HepG2 (cell line): ENCODE measurements around the gene KDM6B. TPM values are rescaled to one million over a fixed set of nuclear protein-coding genes. Genes with fewer than 3 reads are reported as not detected.

Source experiments
- ELF1 ChIP-seq: sonication (generic); formaldehyde crosslinking; IDR thresholded peaks from 2 replicates; pipeline ENCODE4 v1.4.0; 2020; ENCODE audit warnings: missing genetic modification reagents
- HHEX ChIP-seq: IDR thresholded peaks from 2 replicates; pipeline ENCODE4 v1.6.1; 2016; ENCODE audit warnings: control low read depth
- MAZ ChIP-seq, 2 experiments: sonication (generic) in 1 of 2; formaldehyde crosslinking in 1 of 2; IDR thresholded peaks; 2 replicates each; pipeline versions ENCODE4 v1.5.0 to v1.6.1; 2012 to 2020; ENCODE audit warnings: low read depth in 2 of 2, mild to moderate bottlenecking in 2 of 2, borderline replicate concordance in 1 of 2, improper control_type of control experiment in 1 of 2, low read length in 1 of 2, missing genetic modification reagents in 1 of 2, moderate library complexity in 1 of 2
- NFATC3 ChIP-seq: sonication (generic); formaldehyde crosslinking; IDR thresholded peaks from 2 replicates; pipeline ENCODE4 v1.5.1; 2020; ENCODE audit warnings: mild to moderate bottlenecking, missing genetic modification reagents
- SP1 ChIP-seq, 2 experiments: fragments of 450-650 bp in 1 of 2; sonication (generic) in 1 of 2; formaldehyde crosslinking in 1 of 2; IDR thresholded peaks; 2 replicates each; pipeline versions ENCODE4 v1.4.0 to v1.6.1; 2016 to 2020; ENCODE audit warnings: missing genetic modification reagents in 1 of 2
- SRY ChIP-seq: sonication (generic); formaldehyde crosslinking; IDR thresholded peaks from 2 replicates; pipeline ENCODE4 v1.8.0; 2022; ENCODE audit warnings: mild to moderate bottlenecking, missing genetic modification reagents
- TEAD3 ChIP-seq: optimal IDR thresholded peaks from 2 replicates; pipeline ENCODE3; 2016; ENCODE audit warnings: borderline replicate concordance
- ZNF589 ChIP-seq: sonication (generic); formaldehyde crosslinking; conservative IDR thresholded peaks from 2 replicates; pipeline ENCODE4 v1.8.0; 2022; ENCODE audit warnings: mild to moderate bottlenecking, moderate library complexity, missing genetic modification reagents
- ZNF607 ChIP-seq: sonication (generic); formaldehyde crosslinking; IDR thresholded peaks from 2 replicates; pipeline ENCODE4 v1.5.1; 2020; ENCODE audit warnings: missing genetic modification reagents, mild to moderate bottlenecking, borderline replicate concordance
- polyA plus RNA-seq, 8 experiments: library from polyadenylated mRNA; depleted of rRNA in 3 of 8; stranded (reverse) in 7 of 8; unstranded in 1 of 8; fragments of >200 nt; fragmentation: Illumina TruSeq in 4 of 8; extraction: Trizol in 4 of 8; gene quantifications; 2 replicates each; pipeline versions ENCODE4 v1.2.1 to v1.2.3, GENCODE V29; 2011 to 2016; ENCODE audit warnings: low read depth in 4 of 8, missing spikeins in 1 of 8, mixed read lengths in 1 of 8; ENCODE audit not compliant: insufficient read depth in 1 of 8
- total RNA-seq, 5 experiments: library from RNA; depleted of rRNA; stranded (reverse); fragments of >200 nt; fragmentation: Illumina TruSeq; extraction: Trizol; gene quantifications; 2 replicates each; pipeline ENCODE4 v1.2.3, GENCODE V29; 2016; ENCODE audit warnings: low read depth in 1 of 5
- TF ChIP-seq, protein P1 (sequence below): sonication (generic); formaldehyde crosslinking; IDR thresholded peaks from 2 replicates; pipeline ENCODE4 v1.4.0; 2020; ENCODE audit warnings: mild to moderate bottlenecking, low read depth, missing genetic modification reagents
- TF ChIP-seq, protein P2 (sequence below): sonication (generic); formaldehyde crosslinking; IDR thresholded peaks from 2 replicates; pipeline ENCODE4 v1.8.1; 2023; ENCODE audit warnings: mild to moderate bottlenecking, inconsistent platforms, moderate library complexity, missing genetic modification reagents, borderline replicate concordance
- TF ChIP-seq, protein P3 (sequence below): sonication (generic); formaldehyde crosslinking; IDR thresholded peaks from 2 replicates; pipeline ENCODE4 v1.4.0; 2020; ENCODE audit warnings: mild to moderate bottlenecking, missing genetic modification reagents
- TF ChIP-seq, protein P4 (sequence below): sonication (generic); formaldehyde crosslinking; conservative IDR thresholded peaks from 2 replicates; pipeline ENCODE4 v1.8.0; 2022; ENCODE audit warnings: missing genetic modification reagents
- TF ChIP-seq, protein P5 (sequence below): sonication (generic); formaldehyde crosslinking; IDR thresholded peaks from 2 replicates; pipeline ENCODE4 v1.4.0; 2020; ENCODE audit warnings: missing genetic modification reagents
- TF ChIP-seq, protein P6 (sequence below): sonication (generic); formaldehyde crosslinking; IDR thresholded peaks from 2 replicates; pipeline ENCODE4 v1.4.0; 2020; ENCODE audit warnings: missing genetic modification reagents, borderline replicate concordance

KDM6B gene
- total and polyA plus RNA-seq, 2 of the 13 experiments (the other 11 are each of a cell fraction or from before 2014, with no cell fraction given) = 1.3 to 2.1 TPM

DNA sequence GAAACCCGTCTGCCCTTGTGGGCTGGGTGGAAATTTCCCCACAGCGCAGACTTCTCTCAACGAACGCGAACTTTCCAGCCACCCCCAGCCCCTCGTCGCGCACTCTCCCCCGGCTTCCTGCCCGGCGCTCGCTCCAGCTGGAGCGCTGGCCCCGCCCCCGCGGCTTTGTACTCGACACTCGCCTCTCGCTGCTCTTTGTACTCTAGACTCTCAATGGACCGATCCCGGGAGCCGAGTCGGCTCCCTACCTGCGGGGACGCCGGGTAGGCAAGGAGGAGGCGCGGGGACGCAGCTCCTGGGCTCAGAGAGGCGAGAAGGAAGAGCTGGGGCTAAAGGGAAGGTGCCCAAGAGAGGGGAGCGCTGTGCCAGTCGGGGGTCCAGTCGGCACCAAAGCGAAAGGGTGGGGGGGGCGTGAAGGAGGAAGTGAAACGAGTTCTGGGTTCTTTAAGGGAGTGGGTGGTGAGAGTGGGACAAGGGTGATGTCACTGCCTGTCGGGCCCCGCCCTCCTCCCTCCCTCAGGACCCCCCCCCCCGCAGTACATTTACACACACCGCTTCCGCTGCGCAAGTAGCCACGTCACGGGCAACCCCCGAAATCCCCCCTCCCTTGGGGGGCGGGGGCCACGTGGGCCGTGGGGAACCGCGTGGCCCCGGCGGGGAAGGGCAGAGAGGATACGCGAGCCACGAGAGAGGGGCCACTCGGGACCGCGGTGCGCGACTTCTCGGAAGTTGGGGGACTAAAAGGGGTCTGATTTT lies 9.7 kb downstream of the KDM6B start (continued):
- TF ChIP-seq, protein P1, sequence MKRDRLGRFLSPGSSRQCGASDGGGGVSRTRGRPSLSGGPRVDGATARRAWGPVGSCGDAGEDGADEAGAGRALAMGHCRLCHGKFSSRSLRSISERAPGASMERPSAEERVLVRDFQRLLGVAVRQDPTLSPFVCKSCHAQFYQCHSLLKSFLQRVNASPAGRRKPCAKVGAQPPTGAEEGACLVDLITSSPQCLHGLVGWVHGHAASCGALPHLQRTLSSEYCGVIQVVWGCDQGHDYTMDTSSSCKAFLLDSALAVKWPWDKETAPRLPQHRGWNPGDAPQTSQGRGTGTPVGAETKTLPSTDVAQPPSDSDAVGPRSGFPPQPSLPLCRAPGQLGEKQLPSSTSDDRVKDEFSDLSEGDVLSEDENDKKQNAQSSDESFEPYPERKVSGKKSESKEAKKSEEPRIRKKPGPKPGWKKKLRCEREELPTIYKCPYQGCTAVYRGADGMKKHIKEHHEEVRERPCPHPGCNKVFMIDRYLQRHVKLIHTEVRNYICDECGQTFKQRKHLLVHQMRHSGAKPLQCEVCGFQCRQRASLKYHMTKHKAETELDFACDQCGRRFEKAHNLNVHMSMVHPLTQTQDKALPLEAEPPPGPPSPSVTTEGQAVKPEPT (CRISPR knock-in tag) = no peak
- TF ChIP-seq SP1 (IDR thresholded peaks at IDR 0.05) (no peak), SP1 (CRISPR knock-in tag; IDR thresholded peaks at IDR 0.05) (peak; percentile 37; the same call in 1 of the 2 replicates), TEAD3 (CRISPR knock-in tag) (no peak), SRY (CRISPR knock-in tag) (no peak; the same call in 1 of the 2 replicates), MAZ (IDR thresholded peaks at IDR 0.05; ENCODE audit: borderline replicate concordance, low read depth, low read length) (peak; percentile 52), MAZ (CRISPR knock-in tag; IDR thresholded peaks at IDR 0.05; ENCODE audit: low read depth) (peak; percentile 73), ELF1 (no peak), ZNF589 (peak; percentile 70; the same call in 1 of the 2 replicates), ZNF607 (CRISPR knock-in tag) (0 out of 2 replicates have a peak, but pooled peaks have one; percentile 4), HHEX (CRISPR knock-in tag) (no peak), NFATC3 (CRISPR knock-in tag) (0 out of 2 replicates have a peak, but pooled peaks have one; percentile 57)
- TF ChIP-seq, protein P2, sequence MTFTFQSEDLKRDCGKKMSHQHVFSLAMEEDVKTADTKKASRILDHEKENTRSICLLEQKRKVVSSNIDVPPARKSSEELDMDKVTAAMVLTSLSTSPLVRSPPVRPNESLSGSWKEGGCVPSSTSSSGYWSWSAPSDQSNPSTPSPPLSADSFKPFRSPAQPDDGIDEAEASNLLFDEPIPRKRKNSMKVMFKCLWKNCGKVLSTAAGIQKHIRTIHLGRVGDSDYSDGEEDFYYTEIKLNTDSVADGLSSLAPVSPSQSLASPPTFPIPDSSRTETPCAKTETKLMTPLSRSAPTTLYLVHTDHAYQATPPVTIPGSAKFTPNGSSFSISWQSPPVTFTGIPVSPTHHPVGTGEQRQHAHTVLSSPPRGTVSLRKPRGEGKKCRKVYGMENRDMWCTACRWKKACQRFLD (CRISPR knock-in tag) = no peak
- TF ChIP-seq, protein P3, sequence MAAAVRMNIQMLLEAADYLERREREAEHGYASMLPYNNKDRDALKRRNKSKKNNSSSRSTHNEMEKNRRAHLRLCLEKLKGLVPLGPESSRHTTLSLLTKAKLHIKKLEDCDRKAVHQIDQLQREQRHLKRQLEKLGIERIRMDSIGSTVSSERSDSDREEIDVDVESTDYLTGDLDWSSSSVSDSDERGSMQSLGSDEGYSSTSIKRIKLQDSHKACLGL (CRISPR knock-in tag) = peak; percentile 22; the same call in 1 of the 2 replicates
- TF ChIP-seq, protein P4, sequence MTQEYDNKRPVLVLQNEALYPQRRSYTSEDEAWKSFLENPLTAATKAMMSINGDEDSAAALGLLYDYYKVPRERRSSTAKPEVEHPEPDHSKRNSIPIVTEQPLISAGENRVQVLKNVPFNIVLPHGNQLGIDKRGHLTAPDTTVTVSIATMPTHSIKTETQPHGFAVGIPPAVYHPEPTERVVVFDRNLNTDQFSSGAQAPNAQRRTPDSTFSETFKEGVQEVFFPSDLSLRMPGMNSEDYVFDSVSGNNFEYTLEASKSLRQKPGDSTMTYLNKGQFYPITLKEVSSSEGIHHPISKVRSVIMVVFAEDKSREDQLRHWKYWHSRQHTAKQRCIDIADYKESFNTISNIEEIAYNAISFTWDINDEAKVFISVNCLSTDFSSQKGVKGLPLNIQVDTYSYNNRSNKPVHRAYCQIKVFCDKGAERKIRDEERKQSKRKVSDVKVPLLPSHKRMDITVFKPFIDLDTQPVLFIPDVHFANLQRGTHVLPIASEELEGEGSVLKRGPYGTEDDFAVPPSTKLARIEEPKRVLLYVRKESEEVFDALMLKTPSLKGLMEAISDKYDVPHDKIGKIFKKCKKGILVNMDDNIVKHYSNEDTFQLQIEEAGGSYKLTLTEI (CRISPR knock-in tag) = no peak
- TF ChIP-seq, protein P5, sequence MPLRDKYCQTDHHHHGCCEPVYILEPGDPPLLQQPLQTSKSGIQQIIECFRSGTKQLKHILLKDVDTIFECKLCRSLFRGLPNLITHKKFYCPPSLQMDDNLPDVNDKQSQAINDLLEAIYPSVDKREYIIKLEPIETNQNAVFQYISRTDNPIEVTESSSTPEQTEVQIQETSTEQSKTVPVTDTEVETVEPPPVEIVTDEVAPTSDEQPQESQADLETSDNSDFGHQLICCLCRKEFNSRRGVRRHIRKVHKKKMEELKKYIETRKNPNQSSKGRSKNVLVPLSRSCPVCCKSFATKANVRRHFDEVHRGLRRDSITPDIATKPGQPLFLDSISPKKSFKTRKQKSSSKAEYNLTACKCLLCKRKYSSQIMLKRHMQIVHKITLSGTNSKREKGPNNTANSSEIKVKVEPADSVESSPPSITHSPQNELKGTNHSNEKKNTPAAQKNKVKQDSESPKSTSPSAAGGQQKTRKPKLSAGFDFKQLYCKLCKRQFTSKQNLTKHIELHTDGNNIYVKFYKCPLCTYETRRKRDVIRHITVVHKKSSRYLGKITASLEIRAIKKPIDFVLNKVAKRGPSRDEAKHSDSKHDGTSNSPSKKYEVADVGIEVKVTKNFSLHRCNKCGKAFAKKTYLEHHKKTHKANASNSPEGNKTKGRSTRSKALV (CRISPR knock-in tag) = no peak
- TF ChIP-seq, protein P6, sequence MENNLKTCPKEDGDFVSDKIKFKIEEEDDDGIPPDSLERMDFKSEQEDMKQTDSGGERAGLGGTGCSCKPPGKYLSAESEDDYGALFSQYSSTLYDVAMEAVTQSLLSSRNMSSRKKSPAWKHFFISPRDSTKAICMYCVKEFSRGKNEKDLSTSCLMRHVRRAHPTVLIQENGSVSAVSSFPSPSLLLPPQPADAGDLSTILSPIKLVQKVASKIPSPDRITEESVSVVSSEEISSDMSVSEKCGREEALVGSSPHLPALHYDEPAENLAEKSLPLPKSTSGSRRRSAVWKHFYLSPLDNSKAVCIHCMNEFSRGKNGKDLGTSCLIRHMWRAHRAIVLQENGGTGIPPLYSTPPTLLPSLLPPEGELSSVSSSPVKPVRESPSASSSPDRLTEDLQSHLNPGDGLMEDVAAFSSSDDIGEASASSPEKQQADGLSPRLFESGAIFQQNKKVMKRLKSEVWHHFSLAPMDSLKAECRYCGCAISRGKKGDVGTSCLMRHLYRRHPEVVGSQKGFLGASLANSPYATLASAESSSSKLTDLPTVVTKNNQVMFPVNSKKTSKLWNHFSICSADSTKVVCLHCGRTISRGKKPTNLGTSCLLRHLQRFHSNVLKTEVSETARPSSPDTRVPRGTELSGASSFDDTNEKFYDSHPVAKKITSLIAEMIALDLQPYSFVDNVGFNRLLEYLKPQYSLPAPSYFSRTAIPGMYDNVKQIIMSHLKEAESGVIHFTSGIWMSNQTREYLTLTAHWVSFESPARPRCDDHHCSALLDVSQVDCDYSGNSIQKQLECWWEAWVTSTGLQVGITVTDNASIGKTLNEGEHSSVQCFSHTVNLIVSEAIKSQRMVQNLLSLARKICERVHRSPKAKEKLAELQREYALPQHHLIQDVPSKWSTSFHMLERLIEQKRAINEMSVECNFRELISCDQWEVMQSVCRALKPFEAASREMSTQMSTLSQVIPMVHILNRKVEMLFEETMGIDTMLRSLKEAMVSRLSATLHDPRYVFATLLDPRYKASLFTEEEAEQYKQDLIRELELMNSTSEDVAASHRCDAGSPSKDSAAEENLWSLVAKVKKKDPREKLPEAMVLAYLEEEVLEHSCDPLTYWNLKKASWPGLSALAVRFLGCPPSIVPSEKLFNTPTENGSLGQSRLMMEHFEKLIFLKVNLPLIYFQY (CRISPR knock-in tag) = no peak
